OCI-LY7 (cell line): Measurements from ENCODE around the gene CACNA1B. TPM values are rescaled to one million over a fixed set of nuclear protein-coding genes. Genes with fewer than 3 reads are reported as not detected.

Experiments
- BruUV-seq: library from RNA; stranded (reverse); fragments of 400-500 nt; replicated peaks from 2 replicates; lab custom pipeline; 2021; lab: Mats Ljungman, UMichigan
- CTCF ChIA-PET: fragments of 300-600 bp; sonication (Branson Sonifier 250); formaldehyde crosslinking; loops from one replicate; lab custom pipeline; 2022; ENCODE audit warnings: antibody characterized with exemption; ENCODE audit not compliant: unreplicated experiment; lab: Charles Lee
- POLR2A ChIA-PET: fragments of 300-600 bp; sonication (Branson Sonifier 250); formaldehyde crosslinking; loops from one replicate; lab custom pipeline; 2022; ENCODE audit warnings: antibody characterized with exemption; lab: Charles Lee
- DNase-seq: peaks from one replicate; pipeline ENCODE4 v3.0.0-alpha.2; 2015; ENCODE audit warnings: low spot score
- H2AFZ ChIP-seq: fragments of 200-600 bp; sonication (generic), shearing (Covaris generic); 2 replicates; pipeline ENCODE4 v1.6.1; 2014; ENCODE audit warnings: mild to moderate bottlenecking, antibody characterized with exemption, low read length, moderate library complexity
- H3K27ac ChIP-seq: fragments of 200-600 bp; sonication (generic); 2 replicates; pipeline ENCODE4 v1.5.1; 2014; ENCODE audit warnings: mixed run types, low read depth, mild to moderate bottlenecking, moderate library complexity, low read length, inconsistent platforms; ENCODE audit not compliant: poor library complexity, severe bottlenecking
- H3K36me3 ChIP-seq: fragments of 200-600 bp; sonication (generic); 2 replicates; pipeline ENCODE4 v1.6.1; 2014; ENCODE audit warnings: mild to moderate bottlenecking, antibody characterized with exemption, low read length, moderate library complexity, mixed read lengths; ENCODE audit not compliant: insufficient read depth
- H3K4me1 ChIP-seq: fragments of 200-600 bp; sonication (generic); 2 replicates; pipeline ENCODE4 v1.5.1; 2014; ENCODE audit warnings: mild to moderate bottlenecking, low read length; ENCODE audit not compliant: insufficient read depth, poor library complexity, severe bottlenecking
- H3K4me2 ChIP-seq: fragments of 200-600 bp; sonication (generic); 2 replicates; pipeline ENCODE4 v1.6.1; 2014; ENCODE audit warnings: mild to moderate bottlenecking, low read length
- H3K4me3 ChIP-seq: fragments of 200-600 bp; sonication (generic); 2 replicates; pipeline ENCODE4 v1.5.1; 2014; ENCODE audit warnings: mild to moderate bottlenecking, low read depth, low read length; ENCODE audit not compliant: poor library complexity, severe bottlenecking
- H3K79me2 ChIP-seq: fragments of 200-600 bp; sonication (generic); 2 replicates; pipeline ENCODE4 v1.6.1; 2016; ENCODE audit warnings: low read depth, mild to moderate bottlenecking, low read length, moderate library complexity, mixed read lengths; ENCODE audit not compliant: insufficient read depth
- H3K9me2 ChIP-seq: fragments of 200-600 bp; sonication (generic); 2 replicates; pipeline ENCODE4 v1.6.1; 2016; ENCODE audit warnings: mild to moderate bottlenecking, low read length, mixed read lengths; ENCODE audit not compliant: insufficient read depth
- H3K9me3 ChIP-seq: fragments of 200-600 bp; sonication (generic); 2 replicates; pipeline ENCODE4 v1.6.1; 2014; ENCODE audit warnings: mild to moderate bottlenecking, mixed run types, low read length, mixed read lengths
- H4K20me1 ChIP-seq: fragments of 200-600 bp; sonication (generic); 2 replicates; pipeline ENCODE4 v1.6.1; 2014; ENCODE audit warnings: mild to moderate bottlenecking, antibody characterized with exemption, low read length, moderate library complexity, mixed read lengths; ENCODE audit not compliant: insufficient read depth
- EZH2phosphoT487 ChIP-seq: fragments of 200-600 bp; sonication (generic); IDR thresholded peaks from 2 replicates; pipeline ENCODE4 v1.6.1; 2018; ENCODE audit warnings: low read depth, borderline replicate concordance, mild to moderate bottlenecking, mixed run types, antibody characterized with exemption, low read length, moderate library complexity, mixed read lengths
- intact Hi-C: fragments of 100-400 bp; cut with micrococcal nuclease; formaldehyde crosslinking; loops from one replicate; pipeline ENCODE4 v1.10.0; 2022; ENCODE audit not compliant: unreplicated experiment
- total RNA-seq, 2 experiments: library from RNA; depleted of rRNA in 1 of 2; stranded (reverse); fragments of >200 nt in 1 of 2; shearing (Covaris generic) in 1 of 2; gene quantifications; 2 replicates each; pipeline ENCODE4 v1.2.3, GENCODE V29; 2014 to 2022
- TF ChIP-seq, protein P1 (sequence below): fragments of 200-600 bp; sonication (generic); conservative IDR thresholded peaks from 2 replicates; pipeline ENCODE4 v1.5.1; 2014; ENCODE audit warnings: mild to moderate bottlenecking, antibody characterized with exemption, low read length, moderate library complexity, mixed read lengths

CACNA1B gene
- total RNA-seq, 2 experiments from 2014 or later: not detected

DNA sequence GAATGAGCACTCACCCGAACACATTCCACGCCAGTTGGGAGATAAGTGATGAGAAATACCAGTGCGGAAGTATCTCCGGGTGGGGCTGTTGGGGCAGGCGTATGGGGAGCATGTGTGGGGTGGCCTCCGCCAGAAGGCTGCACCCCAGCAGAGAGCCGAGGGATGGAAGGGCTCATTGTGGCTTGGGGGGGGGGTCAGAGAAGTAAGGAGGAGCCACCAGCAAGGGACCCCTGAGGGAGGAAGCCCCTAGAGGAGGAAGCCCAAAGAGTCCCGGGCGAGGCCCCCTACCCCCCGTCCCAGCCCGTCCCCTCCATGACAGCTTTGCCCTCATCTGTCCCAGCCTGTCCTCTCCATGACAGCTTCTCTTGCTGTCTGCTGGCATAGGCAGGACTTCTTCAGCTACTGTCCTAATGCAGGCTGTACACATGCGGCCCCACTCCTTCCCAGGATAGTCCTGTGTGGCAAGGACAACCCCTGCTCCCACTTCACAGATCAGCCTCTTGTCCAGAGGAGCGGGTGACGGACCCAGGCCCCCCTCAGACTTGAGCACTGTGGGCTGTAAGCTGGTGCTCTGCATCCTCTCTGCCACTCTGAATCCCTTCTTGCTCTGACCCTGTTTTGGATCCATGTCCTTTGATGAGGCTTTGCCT lies 239.6 kb downstream of the CACNA1B start:
- ChIA-PET POLR2A (no interaction called here), CTCF (no interaction called here)
- intact Hi-C loops: no loop called here
- TF ChIP-seq EZH2phosphoT487: no peak
- TF ChIP-seq, protein P1, sequence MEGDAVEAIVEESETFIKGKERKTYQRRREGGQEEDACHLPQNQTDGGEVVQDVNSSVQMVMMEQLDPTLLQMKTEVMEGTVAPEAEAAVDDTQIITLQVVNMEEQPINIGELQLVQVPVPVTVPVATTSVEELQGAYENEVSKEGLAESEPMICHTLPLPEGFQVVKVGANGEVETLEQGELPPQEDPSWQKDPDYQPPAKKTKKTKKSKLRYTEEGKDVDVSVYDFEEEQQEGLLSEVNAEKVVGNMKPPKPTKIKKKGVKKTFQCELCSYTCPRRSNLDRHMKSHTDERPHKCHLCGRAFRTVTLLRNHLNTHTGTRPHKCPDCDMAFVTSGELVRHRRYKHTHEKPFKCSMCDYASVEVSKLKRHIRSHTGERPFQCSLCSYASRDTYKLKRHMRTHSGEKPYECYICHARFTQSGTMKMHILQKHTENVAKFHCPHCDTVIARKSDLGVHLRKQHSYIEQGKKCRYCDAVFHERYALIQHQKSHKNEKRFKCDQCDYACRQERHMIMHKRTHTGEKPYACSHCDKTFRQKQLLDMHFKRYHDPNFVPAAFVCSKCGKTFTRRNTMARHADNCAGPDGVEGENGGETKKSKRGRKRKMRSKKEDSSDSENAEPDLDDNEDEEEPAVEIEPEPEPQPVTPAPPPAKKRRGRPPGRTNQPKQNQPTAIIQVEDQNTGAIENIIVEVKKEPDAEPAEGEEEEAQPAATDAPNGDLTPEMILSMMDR: no peak
- no peaks in the 10 kb centered on the region for H3K36me3 ChIP-seq
- no peak overlapping the region for H3K27ac ChIP-seq
- H3K4me1 ChIP-seq: no peaks in the 10 kb centered on the region
- no peak overlapping the region for H3K4me2 ChIP-seq
- H3K9me2 ChIP-seq: no peaks in the 10 kb centered on the region
- H3K9me3 ChIP-seq: no peaks in the 10 kb centered on the region
- DNase-seq: no peak
- no peak overlapping the region for H3K4me3 ChIP-seq
- no peak overlapping the region for H2AFZ ChIP-seq
- no peaks in the 10 kb centered on the region for H4K20me1 ChIP-seq
- no peaks in the 10 kb centered on the region for H3K79me2 ChIP-seq
- BruUV-seq: no TSS peak

DNA sequence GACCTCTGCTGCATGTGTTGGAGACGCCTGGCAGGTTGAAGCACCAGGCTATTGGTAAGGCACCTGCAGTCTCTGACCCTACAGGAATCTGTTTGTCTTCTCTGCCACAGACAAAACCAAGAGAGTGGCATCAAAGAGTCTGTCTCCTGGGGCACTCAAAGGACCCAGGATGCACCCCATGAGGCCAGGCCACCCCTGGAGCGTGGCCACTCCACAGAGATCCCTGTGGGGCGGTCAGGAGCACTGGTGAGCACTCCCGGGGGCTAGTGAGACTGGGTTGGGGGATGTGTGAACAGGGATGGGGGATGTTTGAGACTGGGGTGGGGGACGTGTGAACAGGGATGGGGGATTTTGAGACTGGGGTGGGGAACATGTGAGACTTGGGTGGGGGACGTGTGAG lies 240.3 kb downstream of the CACNA1B start:
- TF ChIP-seq EZH2phosphoT487: no peak
- TF ChIP-seq, protein P1: no peak
- Histone ChIP-seq H3K36me3 (no peaks in the 10 kb centered on the region), H3K79me2 (no peaks in the 10 kb centered on the region), H3K27ac (no peak overlapping the region), H3K4me2 (no peak overlapping the region), H2AFZ (no peak overlapping the region), H3K4me1 (no peaks in the 10 kb centered on the region), H3K4me3 (no peak overlapping the region), H4K20me1 (no peaks in the 10 kb centered on the region), H3K9me3 (no peaks in the 10 kb centered on the region), H3K9me2 (no peaks in the 10 kb centered on the region)
- ChIA-PET CTCF (no interaction called here), POLR2A (no interaction called here)
- intact Hi-C loops: no loop called here
- no peak for DNase-seq
- BruUV-seq: no TSS peak

DNA sequence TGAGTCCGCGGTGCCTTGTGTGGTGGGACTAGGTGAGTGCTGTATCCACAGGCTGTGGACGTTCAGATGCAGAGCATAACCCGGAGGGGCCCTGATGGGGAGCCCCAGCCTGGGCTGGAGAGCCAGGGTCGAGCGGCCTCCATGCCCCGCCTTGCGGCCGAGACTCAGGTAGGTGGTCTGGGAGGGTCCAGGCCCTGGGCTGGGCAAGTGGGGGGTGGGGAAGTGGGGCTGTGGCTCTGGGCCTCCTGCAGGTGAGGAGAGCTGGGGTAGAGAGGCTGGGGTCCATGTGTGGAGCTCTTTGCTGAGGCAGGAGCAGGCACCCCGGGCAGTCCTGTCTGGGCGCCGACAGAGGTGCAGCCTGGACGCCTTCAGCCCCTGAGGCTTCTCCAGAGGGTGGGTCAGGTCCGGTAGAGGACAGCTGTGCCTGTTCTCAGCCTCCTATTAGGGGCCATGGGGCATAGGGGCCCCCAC lies 241.1 kb downstream of the CACNA1B start:
- no TSS peak for BruUV-seq
- no peak overlapping the region for H3K27ac ChIP-seq
- no peaks in the 10 kb centered on the region for H3K36me3 ChIP-seq
- no peaks in the 10 kb centered on the region for H3K9me2 ChIP-seq
- TF ChIP-seq, protein P1: no peak
- no peak for TF ChIP-seq EZH2phosphoT487
- no peaks in the 10 kb centered on the region for H4K20me1 ChIP-seq
- H3K9me3 ChIP-seq: peaks cover 3% of the 10 kb centered on the region
- no peak overlapping the region for H2AFZ ChIP-seq
- H3K4me3 ChIP-seq: no peak overlapping the region
- intact Hi-C loops: no loop called here
- H3K79me2 ChIP-seq: no peaks in the 10 kb centered on the region
- ChIA-PET POLR2A (no interaction called here), CTCF (no interaction called here)
- no peaks in the 10 kb centered on the region for H3K4me1 ChIP-seq
- no peak overlapping the region for H3K4me2 ChIP-seq
- DNase-seq: no peak
